Smooth muscle cell (in vitro differentiated cells): ENCODE results near the gene PKD1L1. TPM values are rescaled to one million over a fixed set of nuclear protein-coding genes. Genes with fewer than 3 reads are reported as not detected.

Experiments used
- DNase-seq: peaks from one replicate; lab custom pipeline; 2025; ENCODE audit not compliant: unreplicated experiment; lab: John Stamatoyannopoulos, UW
- H2AFZ ChIP-seq: fragments of 200-600 bp; sonication (generic); 2 replicates; pipeline ENCODE4 v1.6.0; 2016; ENCODE audit warnings: antibody characterized with exemption, low read depth, mild to moderate bottlenecking
- H3F3A ChIP-seq: fragments of 200-600 bp; sonication (generic); 2 replicates; pipeline ENCODE4 v1.6.0; 2017; ENCODE audit warnings: antibody characterized with exemption, low read depth
- H3K27ac ChIP-seq: fragments of 200-600 bp; sonication (generic); 2 replicates; pipeline ENCODE4 v1.5.1; 2016; ENCODE audit warnings: low read depth, mild to moderate bottlenecking
- H3K27me3 ChIP-seq: fragments of 200-600 bp; sonication (generic); 2 replicates; pipeline ENCODE4 v1.6.1; 2016; ENCODE audit warnings: low read depth, mild to moderate bottlenecking
- H3K36me3 ChIP-seq: fragments of 200-600 bp; sonication (generic); 2 replicates; pipeline ENCODE4 v1.5.1; 2016; ENCODE audit warnings: low read depth
- H3K4me1 ChIP-seq: fragments of 200-600 bp; sonication (generic); 2 replicates; pipeline ENCODE4 v1.5.1; 2016; ENCODE audit warnings: low read depth
- H3K4me2 ChIP-seq: fragments of 200-600 bp; sonication (generic); 2 replicates; pipeline ENCODE4 v1.6.0; 2016; ENCODE audit warnings: mild to moderate bottlenecking
- H3K4me3 ChIP-seq: fragments of 200-600 bp; sonication (generic); 2 replicates; pipeline ENCODE4 v1.5.1; 2016; ENCODE audit warnings: mild to moderate bottlenecking
- H3K79me2 ChIP-seq: fragments of 200-600 bp; sonication (generic); 2 replicates; pipeline ENCODE4 v1.6.0; 2016; ENCODE audit warnings: low read depth, mild to moderate bottlenecking
- H3K9ac ChIP-seq: fragments of 200-600 bp; sonication (generic); 2 replicates; pipeline ENCODE4 v1.6.0; 2016; ENCODE audit warnings: low read depth
- H3K9me3 ChIP-seq: fragments of 200-600 bp; sonication (generic); replicated peaks from 2 replicates; pipeline ENCODE4 v1.5.1; 2016; ENCODE audit warnings: low read depth
- H4K20me1 ChIP-seq: fragments of 200-600 bp; sonication (generic); 2 replicates; pipeline ENCODE4 v1.6.0; 2016; ENCODE audit warnings: low read depth
- WGBS: methylation state at CpG from one replicate; pipeline ENCODE4 v1.1.7; 2016; ENCODE audit warnings: low lambda C conversion rate; 5-methylcytosine and 5-hydroxymethylcytosine counted together
- polyA plus RNA-seq: library from polyadenylated mRNA; unstranded; fragments of >200 nt; fragmentation: Nextera tagmentation; extraction: Ambion mirVana; gene quantifications from 2 replicates; pipeline ENCODE4 v1.2.1, GENCODE V29; 2016
- total RNA-seq: library from RNA; depleted of rRNA; stranded (reverse); fragments of >200 nt; gene quantifications from 2 replicates; pipeline ENCODE4 v1.2.3, GENCODE V29; 2014
- TF ChIP-seq, protein P1 (sequence below): fragments of 200-600 bp; sonication (generic); IDR thresholded peaks from 2 replicates; pipeline ENCODE4 v1.5.1; 2017; ENCODE audit warnings: borderline replicate concordance, mild to moderate bottlenecking, antibody characterized with exemption; ENCODE audit not compliant: insufficient read depth, poor library complexity, severe bottlenecking

The PKD1L1 gene
- total and polyA plus RNA-seq, 2 experiments from 2014 or later, result 0.04 to 0.06 TPM

DNA sequence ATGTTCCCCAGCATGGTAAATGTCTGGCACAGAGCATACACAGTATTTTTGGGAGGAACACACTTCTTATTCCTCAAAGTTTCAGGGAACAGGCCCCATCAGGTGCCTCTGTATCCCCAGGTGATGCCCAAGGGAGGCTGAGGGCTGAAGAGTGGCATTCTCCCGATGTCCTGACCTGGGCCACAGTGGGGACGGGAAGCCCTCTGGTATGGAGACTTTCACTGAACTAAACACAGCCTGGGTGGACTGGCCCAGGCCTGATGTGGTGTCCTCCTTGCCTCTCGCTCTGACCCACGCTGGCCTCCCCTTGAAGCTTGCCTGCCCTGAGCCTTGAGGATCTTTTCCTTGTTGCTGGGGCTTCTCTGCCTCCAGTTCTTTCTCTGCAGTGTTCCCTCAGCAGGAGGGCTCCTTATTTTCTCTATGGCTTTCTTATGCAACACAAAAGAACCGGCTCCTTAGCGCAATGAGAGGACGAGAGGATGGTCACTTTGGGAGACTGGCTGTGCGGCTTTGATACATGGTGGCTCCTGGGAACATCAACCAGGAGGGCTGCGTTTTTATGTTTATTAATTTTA, 208.9 kb downstream of the PKD1L1 start:
- no peaks in the 10 kb centered on the region for H4K20me1 ChIP-seq
- WGBS, result 91% methylated on average over 9 of the region's 9 CpGs
- H3K9ac ChIP-seq, result no peak overlapping the region
- H3K36me3 ChIP-seq, result no peaks in the 10 kb centered on the region
- no peak overlapping the region for H3K4me3 ChIP-seq
- H2AFZ ChIP-seq, result no peak overlapping the region
- H3K9me3 ChIP-seq, result no peaks in the 10 kb centered on the region
- no peak for DNase-seq
- H3K27ac ChIP-seq, result no peak overlapping the region
- TF ChIP-seq, protein P1, sequence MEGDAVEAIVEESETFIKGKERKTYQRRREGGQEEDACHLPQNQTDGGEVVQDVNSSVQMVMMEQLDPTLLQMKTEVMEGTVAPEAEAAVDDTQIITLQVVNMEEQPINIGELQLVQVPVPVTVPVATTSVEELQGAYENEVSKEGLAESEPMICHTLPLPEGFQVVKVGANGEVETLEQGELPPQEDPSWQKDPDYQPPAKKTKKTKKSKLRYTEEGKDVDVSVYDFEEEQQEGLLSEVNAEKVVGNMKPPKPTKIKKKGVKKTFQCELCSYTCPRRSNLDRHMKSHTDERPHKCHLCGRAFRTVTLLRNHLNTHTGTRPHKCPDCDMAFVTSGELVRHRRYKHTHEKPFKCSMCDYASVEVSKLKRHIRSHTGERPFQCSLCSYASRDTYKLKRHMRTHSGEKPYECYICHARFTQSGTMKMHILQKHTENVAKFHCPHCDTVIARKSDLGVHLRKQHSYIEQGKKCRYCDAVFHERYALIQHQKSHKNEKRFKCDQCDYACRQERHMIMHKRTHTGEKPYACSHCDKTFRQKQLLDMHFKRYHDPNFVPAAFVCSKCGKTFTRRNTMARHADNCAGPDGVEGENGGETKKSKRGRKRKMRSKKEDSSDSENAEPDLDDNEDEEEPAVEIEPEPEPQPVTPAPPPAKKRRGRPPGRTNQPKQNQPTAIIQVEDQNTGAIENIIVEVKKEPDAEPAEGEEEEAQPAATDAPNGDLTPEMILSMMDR, result no peak
- no peak overlapping the region for H3K4me2 ChIP-seq
- H3K4me1 ChIP-seq, result peaks cover 11% of the 10 kb centered on the region
- no peaks in the 10 kb centered on the region for H3K27me3 ChIP-seq
- no peaks in the 10 kb centered on the region for H3K79me2 ChIP-seq
- H3F3A ChIP-seq, result no peaks in the 10 kb centered on the region

DNA sequence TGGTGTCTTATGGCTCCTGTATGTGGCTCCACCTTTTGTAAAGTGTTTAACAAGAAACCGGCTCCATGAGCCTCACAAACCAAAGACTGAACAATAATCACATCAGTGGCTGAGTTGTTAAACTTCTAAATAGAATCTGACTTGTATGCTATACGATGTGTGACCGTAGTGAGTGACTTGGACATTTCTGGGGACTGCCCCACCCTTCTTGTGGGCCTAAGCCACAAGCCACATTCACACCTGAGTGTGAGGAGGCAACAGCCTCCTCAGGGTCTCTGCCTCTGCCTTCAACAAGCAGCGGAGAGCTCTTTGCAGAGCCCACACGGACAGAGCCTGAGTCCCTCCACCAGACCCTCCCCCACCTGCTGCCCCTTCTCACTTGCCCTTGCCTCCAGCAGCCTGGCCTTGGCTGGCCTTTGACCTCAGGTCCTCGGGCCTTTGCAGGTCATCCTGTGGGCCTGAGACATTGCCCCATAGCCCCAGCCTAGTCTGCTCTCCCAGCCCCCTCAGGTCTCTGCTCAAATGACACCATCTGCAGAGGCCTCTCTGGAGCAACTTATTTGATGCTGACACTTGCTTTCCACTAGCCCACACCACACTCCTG, 209.6 kb downstream of the PKD1L1 start:
- Histone ChIP-seq H3K36me3 (no peaks in the 10 kb centered on the region), H3K4me2 (no peak overlapping the region), H3K4me1 (peaks cover 6% of the 10 kb centered on the region), H3K27ac (no peak overlapping the region), H3K9ac (no peak overlapping the region), H3K9me3 (no peaks in the 10 kb centered on the region), H3K4me3 (no peak overlapping the region), H3K27me3 (no peaks in the 10 kb centered on the region), H3F3A (no peaks in the 10 kb centered on the region), H2AFZ (no peak overlapping the region), H4K20me1 (no peaks in the 10 kb centered on the region), H3K79me2 (no peaks in the 10 kb centered on the region)
- WGBS, result 82% methylated on average over 6 of the region's 6 CpGs
- no peak for DNase-seq
- TF ChIP-seq, protein P1, result no peak

DNA sequence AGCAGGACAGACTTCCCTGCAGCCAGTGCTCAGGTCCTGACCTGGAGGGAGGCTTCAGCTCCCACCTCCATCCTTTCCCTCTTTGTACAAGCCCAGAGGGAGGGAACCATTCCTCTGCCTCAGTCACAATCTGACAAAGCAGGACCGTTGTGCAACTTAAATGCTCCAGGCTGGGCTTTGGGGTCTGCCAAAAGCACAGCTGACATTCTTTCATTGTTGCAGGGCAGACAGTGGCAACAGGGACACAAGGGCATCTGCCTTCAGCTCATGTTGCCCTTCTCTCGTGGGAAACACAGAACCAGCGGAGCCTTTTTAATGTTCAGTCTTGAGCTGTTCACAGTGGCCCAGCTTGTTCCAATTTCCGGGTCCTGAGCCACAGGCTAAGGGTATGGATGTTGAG, 210.7 kb downstream of the PKD1L1 start:
- no peak overlapping the region for H3K4me2 ChIP-seq
- no peak for DNase-seq
- no peaks in the 10 kb centered on the region for H3K36me3 ChIP-seq
- no peak overlapping the region for H3K4me3 ChIP-seq
- H3K9ac ChIP-seq, result no peak overlapping the region
- H4K20me1 ChIP-seq, result no peaks in the 10 kb centered on the region
- H3K9me3 ChIP-seq, result no peaks in the 10 kb centered on the region
- H3K27ac ChIP-seq, result no peak overlapping the region
- no peaks in the 10 kb centered on the region for H3F3A ChIP-seq
- no peaks in the 10 kb centered on the region for H3K79me2 ChIP-seq
- H3K4me1 ChIP-seq, result peaks cover 6% of the 10 kb centered on the region
- TF ChIP-seq, protein P1, result no peak
- WGBS, result 90% methylated on average over 4 of the region's 4 CpGs
- no peaks in the 10 kb centered on the region for H3K27me3 ChIP-seq
- no peak overlapping the region for H2AFZ ChIP-seq
